ENCODE data around the gene COL16A1.

DNA sequence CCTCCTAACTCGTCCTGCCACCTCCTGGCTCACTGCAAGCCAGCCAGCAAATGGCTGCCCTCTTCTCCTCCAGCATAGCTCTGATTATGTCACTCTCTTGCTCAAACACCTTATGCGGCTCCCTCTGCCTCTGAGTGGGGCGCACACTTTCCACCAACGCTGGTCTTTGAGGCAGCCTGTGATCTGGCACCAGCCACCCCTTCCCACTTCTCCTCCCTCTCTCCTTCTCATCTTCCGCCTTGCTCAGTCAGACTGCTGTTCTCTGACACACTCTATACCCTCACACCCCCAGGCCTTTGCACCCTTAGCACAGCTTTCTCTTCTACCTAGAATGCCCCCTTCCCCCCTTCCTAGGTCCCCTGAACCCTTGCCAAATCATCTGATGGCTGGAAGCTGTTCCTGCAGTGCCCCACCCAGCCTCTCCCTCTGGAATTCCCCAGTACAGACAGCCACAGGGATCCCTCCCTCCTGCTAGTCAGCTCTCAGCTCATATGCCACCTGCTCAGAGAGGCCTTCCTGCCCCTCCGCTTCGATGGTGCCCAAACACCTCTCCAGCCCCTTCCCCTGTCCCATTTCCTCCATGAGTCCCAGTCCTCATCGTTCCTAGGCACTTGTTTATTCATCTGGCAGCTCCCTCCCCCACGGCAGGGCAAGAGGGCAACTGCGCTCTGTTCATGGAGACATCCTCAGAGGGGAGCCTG lies 37.4 kb downstream of the COL16A1 start:
- TF ChIP-seq POLR2AphosphoS5 (IDR thresholded peaks at IDR 0.05; ENCODE audit: low read depth, low read length) (no peak), POLR2A (IDR thresholded peaks at IDR 0.05; ENCODE audit: low read depth, low read length) (no peak), SPI1 (IDR thresholded peaks at IDR 0.05; ENCODE audit: low read depth, low read length) (no peak), POU2F2 (IDR thresholded peaks at IDR 0.05; ENCODE audit: low read depth, low read length) (no peak)

All from GM12891 (cell line).